ENCODE results near the gene SLC30A9.

GRCh38 chr4:41949531-41949930 is 40.8 kb upstream of the SLC30A9 start:
- TF ChIP-seq CTCF (IDR thresholded peaks at IDR 0.05; ENCODE audit: low read length), result no peak
- no peak for TF ChIP-seq EZH2 (optimal IDR thresholded peaks at IDR 0.05; ENCODE audit: low read depth, low read length)
- TF ChIP-seq EZH2phosphoT487 (IDR thresholded peaks at IDR 0.05; ENCODE audit: low read length), result no peak

Data from MM.1S (cell line).